Spleen (tissue), 7 donors: ENCODE measurements around the gene BRINP3.

ENCODE experiments used
- CTCF ChIP-seq, 11 experiments: fragments of 200-600 bp in 7 of 11; fragments of 450-650 bp in 4 of 11; sonication (generic) in 4 of 11; IDR thresholded peaks in 8 of 11; conservative IDR thresholded peaks in 3 of 11; 1 replicate in 7 of 11; 2 replicates in 4 of 11; pipeline versions ENCODE4 v1.4.0 to v1.8.0; 2016 to 2021; ENCODE audit warnings: antibody characterized with exemption in 11 of 11, inconsistent platforms in 4 of 11, mild to moderate bottlenecking in 1 of 11
- POLR2A ChIP-seq, 3 donors: fragments of 450-650 bp; IDR thresholded peaks; one replicate each; pipeline ENCODE4 v1.5.1; 2017; ENCODE audit warnings: antibody characterized with exemption in 3 of 3, mild to moderate bottlenecking in 1 of 3
- POLR2AphosphoS5 ChIP-seq, 3 donors: sonication (generic); formaldehyde crosslinking; IDR thresholded peaks; one replicate each; pipeline ENCODE4 v1.5.1; 2017; ENCODE audit warnings: antibody characterized with exemption in 3 of 3
- donor health status: DM: no; HTN: no; CAD: no; lungs with moderate emphysema.
- donor health status: DM: no; HTN: no; CAD: no.
- donor health status: DM: no; HTN: no; CAD: no.

GRCh38 chr1:190262538-190262937 lies 215.1 kb downstream of the BRINP3 start:
- TF ChIP-seq POLR2A (IDR thresholded peaks at IDR 0.05) (no peak), CTCF (IDR thresholded peaks at IDR 0.05 in 8 of 11, conservative IDR thresholded peaks at IDR 0.05 in 3 of 11) (no peak), POLR2AphosphoS5 (IDR thresholded peaks at IDR 0.05) (no peak)
